Caco-2 (cell line): ENCODE measurements around the gene CCAR1. TPM values are rescaled to one million over a fixed set of nuclear protein-coding genes. Genes with fewer than 3 reads are reported as not detected.

Source experiments
- BruUV-seq: library from RNA; stranded (reverse); fragments of 400-500 nt; replicated peaks from 2 replicates; lab custom pipeline; 2021; lab: Mats Ljungman, UMichigan
- CTCF ChIA-PET: fragments of 300-600 bp; sonication (Branson Sonifier 250); formaldehyde crosslinking; loops from one replicate; lab custom pipeline; 2022; ENCODE audit warnings: antibody characterized with exemption; lab: Charles Lee
- POLR2A ChIA-PET: fragments of 300-600 bp; sonication (Branson Sonifier 250); formaldehyde crosslinking; loops from one replicate; lab custom pipeline; 2022; ENCODE audit warnings: antibody characterized with exemption; lab: Charles Lee
- DNase-seq, 2 experiments: peaks; one replicate each; pipeline versions ENCODE4 v3.0.0 to v3.0.0-alpha.2; 2020 to 2022
- H3K27me3 ChIP-seq: replicated peaks from 2 replicates; pipeline ENCODE4 v1.6.0; 2011; ENCODE audit warnings: low read length; ENCODE audit not compliant: control insufficient read depth, insufficient read depth
- H3K36me3 ChIP-seq: 2 replicates; pipeline ENCODE4 v1.5.1; 2011; ENCODE audit warnings: low read length; ENCODE audit not compliant: control insufficient read depth, insufficient read depth
- H3K4me1 ChIP-seq: fragments of 250-450 bp; sonication (Bioruptor Pico); 2 replicates; pipeline ENCODE4 v1.5.1; 2020; ENCODE audit warnings: mild to moderate bottlenecking
- H3K4me3 ChIP-seq: 2 replicates; pipeline ENCODE4 v1.5.1; 2011; ENCODE audit warnings: low read depth, mild to moderate bottlenecking, control low read depth, low read length
- H3K9me3 ChIP-seq: fragments of 250-450 bp; sonication (Bioruptor Pico); 2 replicates; pipeline ENCODE4 v1.5.1; 2020; ENCODE audit warnings: mild to moderate bottlenecking, moderate library complexity
- H3K27ac Mint-ChIP-seq: one replicate; pipeline ENCODE4 v1.8.0; 2022; ENCODE audit warnings: mixed read lengths; ENCODE audit not compliant: unreplicated experiment
- H3K27me3 Mint-ChIP-seq: one replicate; pipeline ENCODE4 v1.8.0; 2022; ENCODE audit warnings: mixed read lengths; ENCODE audit not compliant: insufficient read depth, unreplicated experiment
- H3K36me3 Mint-ChIP-seq: one replicate; pipeline ENCODE4 v1.8.0; 2022; ENCODE audit warnings: mild to moderate bottlenecking, mixed read lengths; ENCODE audit not compliant: insufficient read depth, unreplicated experiment
- H3K4me1 Mint-ChIP-seq: one replicate; pipeline ENCODE4 v1.8.0; 2022; ENCODE audit warnings: low read depth, mixed read lengths; ENCODE audit not compliant: unreplicated experiment
- H3K4me3 Mint-ChIP-seq: one replicate; pipeline ENCODE4 v1.8.0; 2022; ENCODE audit warnings: mild to moderate bottlenecking, moderate library complexity, mixed read lengths; ENCODE audit not compliant: unreplicated experiment
- H3K9me3 Mint-ChIP-seq: one replicate; pipeline ENCODE4 v1.8.0; 2022; ENCODE audit warnings: mixed read lengths; ENCODE audit not compliant: unreplicated experiment
- intact Hi-C: fragments of 100-400 bp; cut with micrococcal nuclease; formaldehyde crosslinking; loops from one replicate; pipeline ENCODE4 v1.10.0; 2022; ENCODE audit not compliant: unreplicated experiment
- total RNA-seq: library from RNA; stranded (reverse); gene quantifications from 2 replicates; pipeline ENCODE4 v1.2.3, GENCODE V29; 2022
- TF ChIP-seq, protein P1 (sequence below), 2 experiments: fragments of 200-600 bp in 1 of 2; IDR thresholded peaks; 1 replicate in 1 of 2; 2 replicates in 1 of 2; pipeline versions ENCODE4 v1.5.1 to v1.8.0; 2011 to 2022; ENCODE audit warnings: antibody characterized with exemption in 1 of 2, control low read depth in 1 of 2, inconsistent platforms in 1 of 2, low read depth in 1 of 2, low read length in 1 of 2, mild to moderate bottlenecking in 1 of 2, moderate library complexity in 1 of 2; ENCODE audit not compliant: insufficient read depth in 1 of 2, severe bottlenecking in 1 of 2, unreplicated experiment in 1 of 2

Gene CCAR1
- total RNA-seq, 1 experiment from 2014 or later = 180 TPM

DNA sequence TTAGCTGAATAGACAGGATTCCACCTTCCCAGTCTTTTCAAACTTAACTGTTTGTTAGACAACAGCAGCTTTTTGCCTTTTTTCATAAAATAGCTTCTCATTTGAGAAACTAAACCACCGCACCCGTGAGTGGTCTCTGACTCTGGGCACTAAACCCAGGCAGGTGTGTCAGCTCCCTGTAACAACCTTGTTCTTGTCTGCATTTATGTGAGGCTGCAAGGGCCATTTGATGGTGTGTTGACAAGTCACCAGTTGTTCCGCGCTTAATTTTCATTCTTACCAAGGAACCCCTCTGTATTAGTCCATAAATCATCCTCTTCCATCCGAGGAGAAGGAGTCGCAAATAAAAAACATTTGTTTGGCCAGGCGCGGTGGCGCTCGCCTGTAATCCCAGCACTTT, 107.8 kb downstream of the CCAR1 start:
- Mint-ChIP-seq H3K4me1 (peaks cover 15% of the 10 kb centered on the region), H3K4me3 (peak overlapping the region; percentile 72), H3K36me3 (peaks cover 7% of the 10 kb centered on the region), H3K27ac (no peak overlapping the region), H3K9me3 (no peaks in the 10 kb centered on the region), H3K27me3 (no peaks in the 10 kb centered on the region)
- DNase-seq = no peak
- Histone ChIP-seq H3K4me1 (0 out of 2 replicates have a peak, but pooled peaks cover 11% of the 10 kb centered on the region), H3K27me3 (no peaks in the 10 kb centered on the region), H3K9me3 (no peaks in the 10 kb centered on the region), H3K36me3 (no peaks in the 10 kb centered on the region), H3K4me3 (no peak overlapping the region)
- intact Hi-C loops = loop anchor here (1.0 kb wide), 1 partner anchor 47 kb away; no protein-coding TSS in a partner anchor
- ChIA-PET POLR2A (interaction anchor here (0.5 to 3.2 kb wide), 3 partner anchors 8 to 72 kb away, joined by 3 to 45 read pairs (median 10); partner anchors contain the start of gene DDX50), CTCF (interaction anchor here (0.6 to 2.0 kb wide), 2 partner anchors 50 to 186 kb away, joined by 3 to 10 read pairs; no protein-coding TSS in a partner anchor)
- TF ChIP-seq, protein P1, sequence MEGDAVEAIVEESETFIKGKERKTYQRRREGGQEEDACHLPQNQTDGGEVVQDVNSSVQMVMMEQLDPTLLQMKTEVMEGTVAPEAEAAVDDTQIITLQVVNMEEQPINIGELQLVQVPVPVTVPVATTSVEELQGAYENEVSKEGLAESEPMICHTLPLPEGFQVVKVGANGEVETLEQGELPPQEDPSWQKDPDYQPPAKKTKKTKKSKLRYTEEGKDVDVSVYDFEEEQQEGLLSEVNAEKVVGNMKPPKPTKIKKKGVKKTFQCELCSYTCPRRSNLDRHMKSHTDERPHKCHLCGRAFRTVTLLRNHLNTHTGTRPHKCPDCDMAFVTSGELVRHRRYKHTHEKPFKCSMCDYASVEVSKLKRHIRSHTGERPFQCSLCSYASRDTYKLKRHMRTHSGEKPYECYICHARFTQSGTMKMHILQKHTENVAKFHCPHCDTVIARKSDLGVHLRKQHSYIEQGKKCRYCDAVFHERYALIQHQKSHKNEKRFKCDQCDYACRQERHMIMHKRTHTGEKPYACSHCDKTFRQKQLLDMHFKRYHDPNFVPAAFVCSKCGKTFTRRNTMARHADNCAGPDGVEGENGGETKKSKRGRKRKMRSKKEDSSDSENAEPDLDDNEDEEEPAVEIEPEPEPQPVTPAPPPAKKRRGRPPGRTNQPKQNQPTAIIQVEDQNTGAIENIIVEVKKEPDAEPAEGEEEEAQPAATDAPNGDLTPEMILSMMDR (IDR thresholded peaks at IDR 0.05; ENCODE audit: insufficient read depth in 1 of 2, low read depth in 1 of 2, low read length in 1 of 2, severe bottlenecking in 1 of 2, unreplicated experiment in 1 of 2) = no peak
- TSS peak; percentile 53 for BruUV-seq

DNA sequence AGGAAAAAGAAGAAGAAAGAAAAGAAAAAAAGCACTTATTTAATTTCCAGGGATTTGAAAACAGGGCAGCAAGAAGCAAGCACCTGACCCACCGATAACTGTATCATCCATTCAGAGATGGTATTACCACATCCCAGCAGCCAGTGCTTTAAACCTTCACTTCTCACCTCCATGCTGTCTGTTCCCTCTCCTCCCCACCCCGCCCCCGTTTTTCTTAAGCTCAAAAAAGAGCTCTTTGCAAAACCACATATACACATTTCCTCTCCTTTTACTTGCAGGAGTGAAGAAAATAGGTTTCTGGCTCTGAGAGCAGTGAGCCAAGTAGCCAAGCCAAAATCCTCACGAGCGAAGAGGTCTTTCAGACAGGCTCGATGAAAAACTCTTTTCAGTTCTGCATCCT, 108.5 kb downstream of the CCAR1 start:
- H3K27ac Mint-ChIP-seq = no peak overlapping the region
- H3K4me3 Mint-ChIP-seq = no peak overlapping the region
- no TSS peak for BruUV-seq
- no peaks in the 10 kb centered on the region for H3K27me3 Mint-ChIP-seq
- Histone ChIP-seq H3K4me1 (0 out of 2 replicates have a peak, but pooled peaks cover 11% of the 10 kb centered on the region), H3K27me3 (no peaks in the 10 kb centered on the region), H3K36me3 (no peaks in the 10 kb centered on the region), H3K9me3 (no peaks in the 10 kb centered on the region), H3K4me3 (no peak overlapping the region)
- CTCF ChIA-PET = no interaction called here
- intact Hi-C loops = no loop called here
- peaks cover 15% of the 10 kb centered on the region for H3K4me1 Mint-ChIP-seq
- POLR2A ChIA-PET = no interaction called here
- no peak for DNase-seq
- H3K36me3 Mint-ChIP-seq = peaks cover 7% of the 10 kb centered on the region
- H3K9me3 Mint-ChIP-seq = no peaks in the 10 kb centered on the region
- TF ChIP-seq, protein P1 (IDR thresholded peaks at IDR 0.05; ENCODE audit: insufficient read depth in 1 of 2, low read depth in 1 of 2, low read length in 1 of 2, severe bottlenecking in 1 of 2, unreplicated experiment in 1 of 2) = no peak

DNA sequence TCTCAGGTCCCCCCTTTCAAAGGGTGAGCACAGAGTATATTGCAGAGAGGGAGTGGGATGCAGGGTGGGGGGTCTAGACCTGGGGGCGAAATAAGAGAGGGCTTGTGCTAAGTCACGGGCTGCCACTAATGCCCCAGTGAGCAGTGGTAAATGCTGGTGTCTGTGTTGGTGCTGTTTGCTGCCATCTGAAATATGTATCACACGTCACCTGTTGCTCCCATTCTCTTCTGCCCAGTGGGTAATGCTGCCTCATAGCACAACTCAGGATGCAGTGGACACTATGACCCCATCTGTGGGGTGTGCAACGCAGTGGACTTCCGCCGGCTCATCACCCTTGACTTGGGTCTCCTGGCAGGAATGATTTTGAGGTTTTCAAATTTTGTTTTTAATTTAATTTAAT, 108.9 kb downstream of the CCAR1 start:
- H3K27me3 ChIP-seq = no peaks in the 10 kb centered on the region
- Mint-ChIP-seq H3K36me3 (peaks cover 7% of the 10 kb centered on the region), H3K4me1 (peaks cover 15% of the 10 kb centered on the region), H3K9me3 (no peaks in the 10 kb centered on the region), H3K4me3 (no peak overlapping the region), H3K27me3 (no peaks in the 10 kb centered on the region), H3K27ac (no peak overlapping the region)
- H3K9me3 ChIP-seq = no peaks in the 10 kb centered on the region
- 0 out of 2 replicates have a peak, but pooled peaks cover 11% of the 10 kb centered on the region for H3K4me1 ChIP-seq
- H3K36me3 ChIP-seq = no peaks in the 10 kb centered on the region
- TF ChIP-seq, protein P1 (IDR thresholded peaks at IDR 0.05; ENCODE audit: insufficient read depth in 1 of 2, low read depth in 1 of 2, low read length in 1 of 2, severe bottlenecking in 1 of 2, unreplicated experiment in 1 of 2) = no peak
- ChIA-PET CTCF (no interaction called here), POLR2A (no interaction called here)
- DNase-seq = no peak
- no TSS peak for BruUV-seq
- no peak overlapping the region for H3K4me3 ChIP-seq
- intact Hi-C loops = no loop called here
